GM18951 (cell line): Measurements from ENCODE around the gene AURKB.

ENCODE experiments used
- POLR2A ChIP-seq: IDR thresholded peaks from 4 replicates; pipeline ENCODE4 v1.6.1; 2011; ENCODE audit warnings: mild to moderate bottlenecking; ENCODE audit not compliant: insufficient read length, insufficient read depth; ENCODE audit errors: extremely low read depth
- in situ Hi-C: fragments of 300-500 bp; cut with MboI; formaldehyde crosslinking; loops from one replicate; pipeline ENCODE4 v1.12.0; 2022; ENCODE audit warnings: low sequenced_read_pairs, mixed read lengths, inconsistent platforms; ENCODE audit not compliant: unreplicated experiment

Gene AURKB

GRCh38 chr17:8235676-8236075 lies 25.3 kb upstream of the AURKB start:
- TF ChIP-seq POLR2A, result no peak
- in situ Hi-C loops, result no loop called here

GRCh38 chr17:8234361-8235270 lies 24.2 kb upstream of the AURKB start:
- in situ Hi-C loops, result no loop called here
- TF ChIP-seq POLR2A, result no peak

GRCh38 chr17:8231701-8232100 lies 21.3 kb upstream of the AURKB start:
- in situ Hi-C loops, result no loop called here
- no peak for TF ChIP-seq POLR2A

GRCh38 chr17:8227238-8227581 lies 16.8 kb upstream of the AURKB start:
- no peak for TF ChIP-seq POLR2A
- in situ Hi-C loops, result no loop called here

- TF ChIP-seq POLR2A, result no peak
- in situ Hi-C loops, result no loop called here
These were observed 16.3 kb upstream of the AURKB start for GRCh38 chr17:8226536-8227237.

- in situ Hi-C loops, result no loop called here
- TF ChIP-seq POLR2A, result no peak
These were observed 15.6 kb upstream of the AURKB start for GRCh38 chr17:8225813-8226535.

- in situ Hi-C loops, result no loop called here
- no peak for TF ChIP-seq POLR2A
These were observed 14.8 kb upstream of the AURKB start for GRCh38 chr17:8224891-8225812.

GRCh38 chr17:8223356-8224126 lies 13.2 kb upstream of the AURKB start:
- TF ChIP-seq POLR2A, result no peak
- in situ Hi-C loops, result no loop called here

GRCh38 chr17:8222630-8223355 lies 12.4 kb upstream of the AURKB start:
- TF ChIP-seq POLR2A, result peak; percentile 76
- in situ Hi-C loops, result no loop called here

GRCh38 chr17:8222380-8222629 lies 11.9 kb upstream of the AURKB start:
- in situ Hi-C loops, result no loop called here
- no peak for TF ChIP-seq POLR2A

GRCh38 chr17:8221663-8222379 lies 11.4 kb upstream of the AURKB start:
- in situ Hi-C loops, result no loop called here
- TF ChIP-seq POLR2A, result peak; percentile 20
